SK-N-SH treated with all-trans-retinoic acid at 6 μM for 48 hours (cell line): ENCODE results near the gene CYP11A1.

ENCODE experiments used
- ARNTL ChIP-seq: fragments of 450-650 bp; formaldehyde crosslinking; IDR thresholded peaks from 2 replicates; pipeline ENCODE4 v1.5.0; 2020; ENCODE audit warnings: low read depth, mild to moderate bottlenecking, moderate library complexity, borderline replicate concordance
- BACH2 ChIP-seq: fragments of 250-450 bp; sonication (Bioruptor Pico); IDR thresholded peaks from 2 replicates; pipeline ENCODE4 v1.9.0; 2021; ENCODE audit warnings: mild to moderate bottlenecking, borderline replicate concordance
- ISL1 ChIP-seq: fragments of 250-450 bp; sonication (Bioruptor Pico); IDR thresholded peaks from 2 replicates; pipeline ENCODE4 v2.1.2; 2022; ENCODE audit warnings: mild to moderate bottlenecking, moderate library complexity
- PPARA ChIP-seq: fragments of 250-450 bp; sonication (Bioruptor Pico); IDR thresholded peaks from 2 replicates; pipeline ENCODE4 v1.5.0; 2020; ENCODE audit warnings: mild to moderate bottlenecking, borderline replicate concordance
- RARB ChIP-seq: fragments of 250-450 bp; sonication (Bioruptor Pico); IDR thresholded peaks from 2 replicates; pipeline ENCODE4 v1.8.0; 2021; ENCODE audit warnings: mild to moderate bottlenecking, moderate library complexity
- ZC3H10 ChIP-seq: fragments of 250-450 bp; sonication (Bioruptor Pico); IDR thresholded peaks from 2 replicates; pipeline ENCODE4 v1.5.1; 2021; ENCODE audit warnings: mild to moderate bottlenecking, moderate library complexity
- ZFP3 ChIP-seq: fragments of 250-450 bp; sonication (Bioruptor Pico); IDR thresholded peaks from 2 replicates; pipeline ENCODE4 v1.5.0; 2020; ENCODE audit warnings: mild to moderate bottlenecking, moderate library complexity
- ZNF565 ChIP-seq: fragments of 450-650 bp; formaldehyde crosslinking; conservative IDR thresholded peaks from 2 replicates; pipeline ENCODE4 v1.5.0; 2020; ENCODE audit warnings: low read depth, mild to moderate bottlenecking, moderate library complexity
- ZNF8 ChIP-seq: fragments of 450-650 bp; formaldehyde crosslinking; IDR thresholded peaks from 2 replicates; pipeline ENCODE4 v1.5.0; 2020; ENCODE audit warnings: mild to moderate bottlenecking, moderate library complexity
- TF ChIP-seq, protein P1 (sequence below): fragments of 250-450 bp; sonication (Bioruptor Pico); IDR thresholded peaks from 2 replicates; pipeline ENCODE4 v1.5.1; 2020; ENCODE audit warnings: low read depth, mild to moderate bottlenecking, moderate library complexity
- TF ChIP-seq, protein P2 (sequence below): fragments of 250-450 bp; sonication (Bioruptor Pico); IDR thresholded peaks from 2 replicates; pipeline ENCODE4 v1.5.1; 2021; ENCODE audit warnings: mild to moderate bottlenecking, moderate library complexity
- TF ChIP-seq, protein P3 (sequence below): fragments of 250-450 bp; sonication (Bioruptor Pico); IDR thresholded peaks from 2 replicates; pipeline ENCODE4 v1.8.0; 2020; ENCODE audit warnings: mild to moderate bottlenecking, moderate library complexity, borderline replicate concordance

DNA sequence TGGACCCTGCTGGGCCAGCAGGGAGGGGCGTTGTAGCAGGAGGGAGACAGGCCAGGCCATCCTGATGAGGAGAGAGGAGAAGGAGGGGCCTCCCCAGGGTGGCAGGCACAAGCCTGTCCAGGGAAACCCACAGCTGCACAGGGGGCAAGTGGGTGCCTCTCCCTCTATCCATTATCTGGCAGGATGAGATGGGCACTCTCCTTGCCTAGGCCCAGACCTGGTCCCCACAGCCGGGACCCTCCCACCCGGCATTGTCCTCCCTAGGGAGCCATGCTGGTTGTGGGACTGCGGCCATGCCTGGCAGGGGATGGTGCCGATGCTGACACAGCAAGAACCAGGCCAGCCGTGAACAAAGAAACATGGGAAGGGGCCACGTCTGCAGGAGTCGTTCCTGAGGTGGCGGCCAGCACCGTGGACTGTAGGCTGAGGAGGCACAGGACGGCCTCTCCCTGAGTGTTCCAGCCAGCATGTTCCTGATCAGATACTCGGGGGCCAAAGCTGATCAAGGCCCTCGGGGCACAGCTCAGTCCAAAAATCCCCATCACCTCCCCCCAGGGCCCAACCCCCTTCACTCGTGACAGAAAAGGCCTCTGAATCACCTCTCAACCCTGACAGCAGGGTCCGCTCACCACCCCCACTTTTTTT, 19.2 kb upstream of the CYP11A1 start:
- TF ChIP-seq, protein P1, sequence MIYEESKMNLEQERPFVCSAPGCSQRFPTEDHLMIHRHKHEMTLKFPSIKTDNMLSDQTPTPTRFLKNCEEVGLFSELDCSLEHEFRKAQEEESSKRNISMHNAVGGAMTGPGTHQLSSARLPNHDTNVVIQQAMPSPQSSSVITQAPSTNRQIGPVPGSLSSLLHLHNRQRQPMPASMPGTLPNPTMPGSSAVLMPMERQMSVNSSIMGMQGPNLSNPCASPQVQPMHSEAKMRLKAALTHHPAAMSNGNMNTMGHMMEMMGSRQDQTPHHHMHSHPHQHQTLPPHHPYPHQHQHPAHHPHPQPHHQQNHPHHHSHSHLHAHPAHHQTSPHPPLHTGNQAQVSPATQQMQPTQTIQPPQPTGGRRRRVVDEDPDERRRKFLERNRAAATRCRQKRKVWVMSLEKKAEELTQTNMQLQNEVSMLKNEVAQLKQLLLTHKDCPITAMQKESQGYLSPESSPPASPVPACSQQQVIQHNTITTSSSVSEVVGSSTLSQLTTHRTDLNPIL (CRISPR knock-in tag): no peak
- TF ChIP-seq ISL1 (CRISPR knock-in tag): no peak
- no peak for TF ChIP-seq RARB (CRISPR knock-in tag)
- TF ChIP-seq, protein P2, sequence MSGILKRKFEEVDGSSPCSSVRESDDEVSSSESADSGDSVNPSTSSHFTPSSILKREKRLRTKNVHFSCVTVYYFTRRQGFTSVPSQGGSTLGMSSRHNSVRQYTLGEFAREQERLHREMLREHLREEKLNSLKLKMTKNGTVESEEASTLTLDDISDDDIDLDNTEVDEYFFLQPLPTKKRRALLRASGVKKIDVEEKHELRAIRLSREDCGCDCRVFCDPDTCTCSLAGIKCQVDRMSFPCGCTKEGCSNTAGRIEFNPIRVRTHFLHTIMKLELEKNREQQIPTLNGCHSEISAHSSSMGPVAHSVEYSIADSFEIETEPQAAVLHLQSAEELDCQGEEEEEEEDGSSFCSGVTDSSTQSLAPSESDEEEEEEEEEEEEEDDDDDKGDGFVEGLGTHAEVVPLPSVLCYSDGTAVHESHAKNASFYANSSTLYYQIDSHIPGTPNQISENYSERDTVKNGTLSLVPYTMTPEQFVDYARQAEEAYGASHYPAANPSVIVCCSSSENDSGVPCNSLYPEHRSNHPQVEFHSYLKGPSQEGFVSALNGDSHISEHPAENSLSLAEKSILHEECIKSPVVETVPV (CRISPR knock-in tag): no peak
- no peak for TF ChIP-seq PPARA
- TF ChIP-seq, protein P3, sequence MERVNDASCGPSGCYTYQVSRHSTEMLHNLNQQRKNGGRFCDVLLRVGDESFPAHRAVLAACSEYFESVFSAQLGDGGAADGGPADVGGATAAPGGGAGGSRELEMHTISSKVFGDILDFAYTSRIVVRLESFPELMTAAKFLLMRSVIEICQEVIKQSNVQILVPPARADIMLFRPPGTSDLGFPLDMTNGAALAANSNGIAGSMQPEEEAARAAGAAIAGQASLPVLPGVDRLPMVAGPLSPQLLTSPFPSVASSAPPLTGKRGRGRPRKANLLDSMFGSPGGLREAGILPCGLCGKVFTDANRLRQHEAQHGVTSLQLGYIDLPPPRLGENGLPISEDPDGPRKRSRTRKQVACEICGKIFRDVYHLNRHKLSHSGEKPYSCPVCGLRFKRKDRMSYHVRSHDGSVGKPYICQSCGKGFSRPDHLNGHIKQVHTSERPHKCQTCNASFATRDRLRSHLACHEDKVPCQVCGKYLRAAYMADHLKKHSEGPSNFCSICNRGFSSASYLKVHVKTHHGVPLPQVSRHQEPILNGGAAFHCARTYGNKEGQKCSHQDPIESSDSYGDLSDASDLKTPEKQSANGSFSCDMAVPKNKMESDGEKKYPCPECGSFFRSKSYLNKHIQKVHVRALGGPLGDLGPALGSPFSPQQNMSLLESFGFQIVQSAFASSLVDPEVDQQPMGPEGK (CRISPR knock-in tag): no peak
- TF ChIP-seq ZFP3 (CRISPR knock-in tag): no peak
- no peak for TF ChIP-seq BACH2 (CRISPR knock-in tag)
- TF ChIP-seq ZNF8 (CRISPR knock-in tag): no peak
- no peak for TF ChIP-seq ZNF565 (CRISPR knock-in tag)
- no peak for TF ChIP-seq ARNTL (CRISPR knock-in tag)
- TF ChIP-seq ZC3H10 (CRISPR knock-in tag): no peak
